ENCODE results near the gene TTLL11.

DNA sequence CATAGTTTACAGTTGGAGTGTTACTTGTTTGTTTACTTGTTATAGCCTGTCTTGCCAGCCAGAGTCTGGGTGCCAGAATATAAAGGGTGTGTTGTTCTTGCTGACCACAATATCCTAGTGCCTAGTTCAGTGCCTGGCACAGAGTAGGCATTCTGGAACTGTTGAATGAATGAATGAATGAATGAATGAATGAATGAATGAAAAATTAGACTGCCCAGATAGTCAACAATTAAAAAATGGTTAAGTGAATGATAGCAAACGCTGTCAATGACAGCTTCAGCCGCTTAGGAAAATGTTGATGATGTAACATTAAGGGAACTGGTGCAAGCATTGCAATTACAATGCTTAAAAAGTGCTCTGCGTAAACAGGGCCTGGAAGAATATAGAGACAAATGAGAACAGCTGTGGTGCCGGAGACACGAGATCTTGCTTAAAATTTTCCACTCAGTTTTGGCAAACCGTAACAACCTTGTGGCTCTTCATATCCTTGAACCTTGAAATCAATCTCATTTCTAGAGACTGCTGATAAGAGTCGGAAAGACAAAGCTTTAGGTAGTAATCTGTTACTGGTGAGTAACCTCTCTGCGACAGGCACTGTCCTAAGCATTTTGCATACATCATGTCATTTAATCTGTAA, 4.7 kb upstream of the TTLL11 start:
- TF ChIP-seq CTCF (optimal IDR thresholded peaks at IDR 0.05 in 1 of 3, IDR thresholded peaks at IDR 0.05 in 1 of 3, conservative IDR thresholded peaks at IDR 0.05 in 1 of 3; ENCODE audit: extremely low read depth in 1 of 3, insufficient read depth in 2 of 3, low read length in 3 of 3) (no peak), EZH2 (IDR thresholded peaks at IDR 0.05; ENCODE audit: low read length) (no peak)

Measured in keratinocyte (primary cell).